ENCODE measurements around the gene ALOX15B.
A peak's percentile ranks its signal among the peaks of the same experiment; 100 is the strongest.

Gene ALOX15B

DNA sequence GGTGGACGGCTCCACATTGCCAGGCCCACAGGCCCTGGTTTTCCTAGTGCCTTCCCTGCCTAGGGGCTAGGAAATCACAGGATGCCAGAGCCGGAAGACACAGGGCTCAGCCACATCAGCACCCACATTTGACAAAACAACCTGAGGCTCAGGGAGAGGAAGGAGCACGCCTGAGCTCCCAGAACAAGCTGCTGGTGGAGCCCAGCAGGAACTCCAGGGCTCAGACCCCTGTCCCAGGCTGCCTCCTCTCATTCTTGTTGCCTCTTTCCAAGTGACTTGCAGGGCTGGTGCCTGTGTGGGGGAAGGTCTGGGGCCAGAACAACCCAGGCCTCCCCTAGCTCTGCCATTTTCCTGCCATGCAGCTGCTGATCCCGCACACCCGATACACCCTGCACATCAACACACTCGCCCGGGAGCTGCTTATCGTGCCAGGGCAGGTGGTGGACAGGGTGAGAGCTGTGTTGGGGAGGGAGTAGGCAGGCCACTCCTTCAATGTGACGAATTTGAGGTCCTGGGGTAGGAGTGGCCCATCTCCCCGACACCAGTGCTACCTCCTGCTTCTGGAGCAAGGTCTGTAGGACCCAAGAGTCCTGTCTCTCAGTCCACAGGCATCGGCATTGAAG is 7.6 kb downstream of the ALOX15B start:
- Mint-ChIP-seq H3K27me3 (peaks cover 41% of the 10 kb centered on the region), H3K4me1 (no peaks in the 10 kb centered on the region), H3K4me3 (no peak overlapping the region), H3K36me3 (no peaks in the 10 kb centered on the region), H3K27ac (no peak overlapping the region), H3K9me3 (no peaks in the 10 kb centered on the region)
- ATAC-seq, result no peak

DNA sequence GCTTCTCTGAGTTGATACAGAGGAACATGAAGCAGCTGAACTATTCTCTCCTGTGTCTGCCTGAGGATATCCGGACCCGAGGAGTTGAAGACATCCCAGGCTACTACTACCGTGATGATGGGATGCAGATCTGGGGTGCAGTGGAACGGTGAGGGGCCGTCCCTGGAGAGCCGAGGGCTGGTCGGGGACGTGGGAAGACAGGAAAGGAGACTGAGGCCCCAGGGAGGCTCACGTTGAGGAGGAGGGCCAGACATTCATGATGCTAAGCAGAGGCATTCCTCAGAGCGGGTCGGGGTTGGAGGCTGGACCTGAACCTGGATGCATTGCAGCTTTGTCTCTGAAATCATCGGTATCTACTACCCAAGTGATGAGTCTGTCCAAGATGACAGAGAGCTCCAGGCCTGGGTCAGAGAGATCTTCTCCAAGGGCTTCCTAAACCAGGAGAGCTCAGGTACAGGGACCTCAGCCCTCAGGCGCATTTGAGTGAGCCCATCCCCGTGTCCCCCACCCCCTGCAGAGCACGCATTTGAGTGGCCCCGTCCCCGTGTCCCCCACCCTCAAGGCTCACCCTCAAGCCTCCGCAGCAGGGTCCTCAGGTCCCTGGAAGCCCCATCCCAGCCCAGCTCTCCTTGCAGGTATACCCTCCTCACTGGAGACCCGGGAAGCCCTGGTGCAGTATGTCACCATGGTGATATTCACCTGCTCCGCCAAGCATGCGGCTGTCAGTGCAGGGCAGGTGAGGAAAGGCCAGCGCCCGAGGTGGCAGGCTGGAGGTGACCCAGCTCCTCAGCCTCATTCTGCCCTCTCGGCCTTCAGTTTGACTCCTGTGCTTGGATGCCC is 8.3 kb downstream of the ALOX15B start:
- Mint-ChIP-seq H3K27ac (no peak overlapping the region), H3K36me3 (no peaks in the 10 kb centered on the region), H3K4me3 (no peak overlapping the region), H3K4me1 (no peaks in the 10 kb centered on the region), H3K9me3 (no peaks in the 10 kb centered on the region), H3K27me3 (peaks cover 39% of the 10 kb centered on the region)
- no peak for ATAC-seq

DNA sequence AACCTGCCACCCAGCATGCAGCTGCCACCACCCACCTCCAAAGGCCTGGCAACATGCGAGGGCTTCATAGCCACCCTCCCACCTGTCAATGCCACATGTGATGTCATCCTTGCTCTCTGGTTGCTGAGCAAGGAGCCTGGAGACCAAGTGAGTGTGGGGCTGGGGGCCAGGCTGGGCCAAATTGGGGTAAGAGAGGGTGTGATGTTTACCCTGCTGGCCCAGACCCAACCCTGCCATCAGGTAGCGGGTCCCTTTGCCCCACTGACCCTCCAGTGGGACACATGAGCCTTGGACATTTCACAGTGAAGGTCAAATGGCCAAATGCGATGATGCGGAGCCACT is 8.9 kb downstream of the ALOX15B start:
- H3K27me3 Mint-ChIP-seq, result peaks cover 38% of the 10 kb centered on the region
- H3K36me3 Mint-ChIP-seq, result no peaks in the 10 kb centered on the region
- no peaks in the 10 kb centered on the region for H3K4me1 Mint-ChIP-seq
- no peak for ATAC-seq
- H3K4me3 Mint-ChIP-seq, result no peak overlapping the region
- H3K9me3 Mint-ChIP-seq, result no peaks in the 10 kb centered on the region
- no peak overlapping the region for H3K27ac Mint-ChIP-seq

DNA sequence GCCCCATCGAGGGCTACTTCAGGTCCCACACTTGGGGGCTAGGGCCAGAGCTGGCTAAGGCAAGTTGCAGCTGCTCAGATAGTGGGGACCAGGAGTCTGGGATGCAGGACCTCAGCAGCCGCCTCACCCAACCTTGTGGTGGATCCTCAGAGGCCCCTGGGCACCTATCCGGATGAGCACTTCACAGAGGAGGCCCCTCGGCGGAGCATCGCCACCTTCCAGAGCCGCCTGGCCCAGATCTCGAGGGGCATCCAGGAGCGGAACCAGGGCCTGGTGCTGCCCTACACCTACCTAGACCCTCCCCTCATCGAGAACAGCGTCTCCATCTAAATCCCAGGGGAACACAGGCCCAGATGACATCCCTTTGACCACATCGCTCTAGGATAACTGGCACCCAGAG is 9.4 kb downstream of the ALOX15B start:
- Mint-ChIP-seq H3K27ac (no peak overlapping the region), H3K9me3 (no peaks in the 10 kb centered on the region)
- ATAC-seq, result no peak

DNA sequence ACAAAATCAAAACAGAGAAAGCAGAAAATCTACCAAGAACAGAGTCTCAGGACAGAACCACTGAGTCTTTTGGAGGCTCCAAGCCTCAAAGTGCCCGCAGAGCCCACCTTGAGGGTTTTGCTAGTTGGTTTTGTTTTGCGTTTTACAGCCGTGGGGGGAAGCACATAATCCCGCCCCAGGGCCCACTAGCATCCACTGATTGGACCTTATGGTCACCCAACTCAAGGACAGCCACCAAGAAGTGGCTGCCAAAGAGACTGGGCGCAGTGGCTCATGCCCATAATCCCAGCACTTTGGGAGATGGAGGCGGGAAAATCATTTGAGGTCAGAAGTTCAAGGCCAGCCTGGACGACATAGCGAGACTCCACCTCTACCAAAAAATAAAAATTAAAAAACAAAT is 9.9 kb downstream of the ALOX15B start:
- Mint-ChIP-seq H3K4me3 (no peak overlapping the region), H3K9me3 (no peaks in the 10 kb centered on the region), H3K36me3 (no peaks in the 10 kb centered on the region), H3K27ac (no peak overlapping the region), H3K4me1 (no peaks in the 10 kb centered on the region), H3K27me3 (peaks cover 28% of the 10 kb centered on the region)
- ATAC-seq, result no peak

More for the DNA sequence above, 9.4 kb downstream of the ALOX15B start:
- Mint-ChIP-seq H3K27me3 (peaks cover 33% of the 10 kb centered on the region), H3K4me1 (no peaks in the 10 kb centered on the region), H3K4me3 (no peak overlapping the region), H3K36me3 (no peaks in the 10 kb centered on the region)

DNA sequence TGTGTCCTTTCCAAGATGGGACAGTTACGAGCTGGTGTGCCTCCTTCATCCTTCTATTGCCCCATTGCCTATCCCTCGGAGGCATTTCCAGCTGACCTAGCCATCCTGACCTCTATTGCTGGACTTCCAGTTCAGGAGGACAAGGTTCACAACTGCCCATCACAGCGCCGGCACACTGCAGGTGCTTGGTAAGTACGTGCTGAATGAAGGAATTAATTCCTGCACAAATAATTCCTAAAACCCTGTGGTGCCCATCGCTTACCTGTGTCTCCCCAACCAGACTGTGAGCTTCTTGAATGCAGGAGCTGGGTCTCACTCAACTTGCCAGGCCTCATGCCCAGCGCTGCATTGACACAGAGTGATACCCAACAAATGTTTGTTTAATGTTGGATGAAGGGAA is 13.0 kb downstream of the ALOX15B start:
- ATAC-seq, result no peak
- no peak overlapping the region for H3K4me3 Mint-ChIP-seq
- peaks cover 14% of the 10 kb centered on the region for H3K4me1 Mint-ChIP-seq
- peaks cover 2% of the 10 kb centered on the region for H3K27me3 Mint-ChIP-seq
- H3K27ac Mint-ChIP-seq, result no peak overlapping the region
- no peaks in the 10 kb centered on the region for H3K9me3 Mint-ChIP-seq
- H3K36me3 Mint-ChIP-seq, result no peaks in the 10 kb centered on the region

DNA sequence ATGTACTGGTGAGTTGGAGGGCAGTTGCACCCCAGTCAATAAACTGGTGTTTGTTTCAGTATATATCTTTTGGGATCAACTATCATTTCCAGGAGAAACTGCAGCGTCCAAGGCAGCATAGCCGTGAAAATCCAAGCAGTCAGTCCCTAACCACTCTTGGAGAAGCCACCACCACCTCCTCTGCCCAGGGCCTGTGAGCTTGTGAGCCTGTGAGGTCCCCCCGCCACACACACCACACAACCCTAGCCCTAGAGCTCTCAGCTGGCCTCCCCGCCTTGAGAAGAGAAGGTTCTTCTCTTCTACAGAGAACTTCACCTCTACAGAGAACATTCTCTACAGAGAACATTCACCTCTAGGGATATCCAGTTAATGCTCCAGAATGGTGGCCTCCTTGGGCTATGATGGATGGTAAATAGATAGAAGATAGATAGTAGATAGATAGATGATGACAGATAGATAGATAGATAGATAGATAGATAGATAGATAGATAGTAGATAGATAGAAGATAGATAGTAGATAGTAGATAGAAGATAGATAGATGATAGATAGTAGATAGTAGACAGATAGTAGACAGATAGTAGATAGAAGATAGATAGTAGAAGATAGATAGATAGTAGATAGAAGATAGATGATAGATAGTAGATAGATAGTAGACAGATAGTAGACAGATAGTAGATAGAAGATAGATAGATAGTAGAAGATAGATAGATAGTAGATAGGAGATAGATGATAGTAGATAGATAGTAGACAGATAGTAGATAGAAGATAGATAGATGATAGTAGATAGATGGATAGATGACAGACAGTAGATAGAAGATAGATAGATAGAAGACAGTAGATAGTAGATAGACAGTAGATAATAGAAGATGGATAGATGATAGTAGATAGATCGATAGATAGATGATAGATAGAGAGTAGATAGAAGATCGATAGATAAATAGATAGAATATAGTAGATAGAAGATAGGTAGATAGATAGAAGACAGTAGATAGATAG is 13.7 kb downstream of the ALOX15B start:
- H3K27me3 Mint-ChIP-seq, result no peaks in the 10 kb centered on the region
- peaks cover 21% of the 10 kb centered on the region for H3K4me1 Mint-ChIP-seq
- no peak for ATAC-seq
- no peaks in the 10 kb centered on the region for H3K9me3 Mint-ChIP-seq
- H3K4me3 Mint-ChIP-seq, result no peak overlapping the region
- H3K36me3 Mint-ChIP-seq, result no peaks in the 10 kb centered on the region
- H3K27ac Mint-ChIP-seq, result no peak overlapping the region

DNA sequence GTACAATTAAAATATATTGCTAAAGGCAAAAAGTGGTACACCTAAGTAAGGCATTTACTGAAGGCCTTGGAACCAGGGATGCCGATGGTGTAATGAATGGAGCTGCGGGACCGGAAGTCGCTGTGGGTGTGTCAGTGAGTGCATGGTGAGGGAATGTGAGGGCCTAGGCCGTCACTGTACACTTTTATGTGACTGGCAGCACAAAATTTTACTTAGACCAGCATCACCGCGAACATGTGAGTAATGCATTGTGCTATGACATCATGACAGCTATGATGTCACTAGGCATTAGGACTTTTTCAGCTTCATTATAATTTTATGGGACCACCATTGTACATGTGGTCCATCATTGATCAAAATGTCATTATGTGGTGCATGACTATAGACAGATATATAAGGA is 14.7 kb downstream of the ALOX15B start:
- Mint-ChIP-seq H3K36me3 (no peaks in the 10 kb centered on the region), H3K9me3 (no peaks in the 10 kb centered on the region), H3K27me3 (no peaks in the 10 kb centered on the region), H3K4me3 (no peak overlapping the region), H3K4me1 (peaks cover 22% of the 10 kb centered on the region), H3K27ac (no peak overlapping the region)
- ATAC-seq, result no peak

DNA sequence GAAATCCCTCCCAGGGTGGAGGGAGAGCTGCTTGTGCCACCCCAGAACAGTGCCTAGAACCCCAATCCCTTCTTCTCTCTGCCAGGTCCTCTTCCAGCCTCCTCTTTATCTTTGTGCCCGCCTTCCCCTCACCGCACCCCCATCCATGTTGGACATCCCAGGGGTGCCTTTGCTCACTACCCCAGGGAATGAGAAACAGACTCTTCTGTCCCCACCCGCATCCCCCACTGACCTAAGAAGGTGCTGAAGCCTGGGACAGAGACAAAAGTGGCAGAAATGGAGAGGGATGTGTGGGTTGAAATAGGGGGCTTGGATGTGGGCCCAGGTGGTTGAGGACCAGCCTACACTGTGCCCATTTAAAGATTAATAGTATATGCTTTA is 17.0 kb downstream of the ALOX15B start:
- Mint-ChIP-seq H3K4me3 (no peak overlapping the region), H3K36me3 (no peaks in the 10 kb centered on the region), H3K4me1 (peaks cover 22% of the 10 kb centered on the region), H3K9me3 (no peaks in the 10 kb centered on the region), H3K27ac (peak overlapping the region; percentile 53), H3K27me3 (peaks cover 8% of the 10 kb centered on the region)
- no peak for ATAC-seq

DNA sequence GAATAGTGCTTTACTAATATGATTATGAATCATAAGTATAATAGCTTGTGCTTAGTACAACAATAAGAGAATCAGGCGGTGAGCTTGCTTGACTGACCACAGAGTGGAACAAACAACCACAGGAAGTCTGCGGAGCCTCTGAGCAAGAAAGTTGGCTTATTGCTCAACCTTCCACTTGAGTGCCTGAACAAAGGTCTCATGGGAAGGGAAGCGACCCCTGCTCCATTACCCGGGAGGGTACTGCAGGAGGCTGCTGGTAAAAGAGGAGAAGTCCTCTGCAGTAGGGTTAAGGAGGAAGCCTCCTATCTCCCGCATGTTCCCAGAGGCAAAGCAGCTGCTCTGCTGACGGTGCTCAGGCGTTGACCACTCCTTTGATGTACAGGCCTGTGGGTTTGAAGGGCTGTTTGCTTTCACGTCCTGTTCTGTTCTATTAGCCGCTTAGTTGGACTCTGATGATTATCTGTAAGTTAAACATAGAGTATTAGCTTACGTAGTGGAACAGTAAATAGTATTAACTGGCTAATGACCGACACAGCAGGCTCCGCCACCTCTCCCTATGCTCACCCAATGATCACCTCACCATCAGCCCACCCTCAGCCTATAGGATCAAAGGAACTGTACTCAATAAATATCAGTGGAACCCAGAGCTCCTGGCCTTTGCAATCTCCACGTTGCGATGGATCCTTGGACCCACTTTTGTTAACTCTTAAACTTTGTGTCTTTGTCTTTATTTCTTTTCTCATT is 17.5 kb downstream of the ALOX15B start:
- Mint-ChIP-seq H3K9me3 (no peaks in the 10 kb centered on the region), H3K27me3 (peaks cover 12% of the 10 kb centered on the region), H3K36me3 (no peaks in the 10 kb centered on the region), H3K4me3 (peak overlapping the region; percentile 10), H3K4me1 (peaks cover 22% of the 10 kb centered on the region), H3K27ac (peak overlapping the region; percentile 53)
- ATAC-seq, result peak; percentile 88

DNA sequence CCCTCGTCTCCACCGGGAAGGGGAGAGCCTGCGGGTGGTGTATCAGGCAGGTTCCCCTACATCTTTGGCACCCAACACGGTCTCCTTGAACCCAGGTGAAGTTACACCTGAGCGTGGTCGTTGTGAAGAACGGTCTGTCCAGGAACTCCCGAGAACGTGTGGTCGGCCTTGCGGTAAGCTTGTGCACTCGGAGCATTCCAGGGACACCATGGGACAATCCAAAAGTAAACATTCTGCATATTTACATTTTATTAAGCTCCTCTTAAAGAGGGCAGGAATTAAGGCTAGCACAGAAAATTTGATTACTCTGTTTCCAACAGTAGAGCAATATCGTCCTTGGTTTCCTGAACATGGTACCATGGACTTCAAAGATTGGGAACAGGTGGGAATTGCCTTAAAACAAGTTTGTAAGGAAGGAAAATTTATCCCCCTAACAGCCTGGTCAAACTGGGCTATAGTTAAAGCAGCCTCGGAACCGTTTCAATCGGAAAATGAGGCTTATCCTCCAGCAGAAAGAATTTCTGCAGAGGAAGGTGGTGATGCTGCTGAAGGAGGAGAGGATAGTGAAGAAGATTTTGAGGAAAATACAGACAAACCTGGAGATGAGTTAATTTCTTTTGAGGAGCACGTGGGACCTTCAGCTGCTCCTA is 18.2 kb downstream of the ALOX15B start:
- Mint-ChIP-seq H3K4me3 (no peak overlapping the region), H3K27me3 (peaks cover 18% of the 10 kb centered on the region), H3K9me3 (no peaks in the 10 kb centered on the region), H3K27ac (peak overlapping the region; percentile 53), H3K36me3 (no peaks in the 10 kb centered on the region), H3K4me1 (peaks cover 22% of the 10 kb centered on the region)
- ATAC-seq, result no peak

DNA sequence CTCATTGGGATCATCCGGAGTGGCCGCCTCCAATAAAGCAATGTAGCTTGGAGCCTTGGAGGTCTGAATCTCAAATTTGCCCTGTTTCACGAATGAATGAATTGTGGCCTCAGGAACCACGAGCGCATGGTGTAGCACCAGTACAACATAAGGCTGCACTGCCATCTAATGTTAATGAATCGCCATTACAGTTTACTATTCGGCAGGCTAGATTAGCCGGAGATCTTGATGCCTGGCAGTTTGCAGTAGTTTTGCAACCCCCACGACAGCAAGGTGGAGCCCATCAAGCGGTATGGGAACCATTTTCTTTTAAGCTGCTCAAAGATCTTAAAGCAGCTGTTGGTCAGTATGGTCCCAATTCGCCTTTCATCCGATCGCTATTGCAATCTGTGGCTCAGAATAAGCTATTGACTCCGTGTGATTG is 18.8 kb downstream of the ALOX15B start:
- Mint-ChIP-seq H3K27ac (peak overlapping the region; percentile 53), H3K4me1 (peaks cover 22% of the 10 kb centered on the region), H3K9me3 (no peaks in the 10 kb centered on the region), H3K4me3 (no peak overlapping the region), H3K36me3 (no peaks in the 10 kb centered on the region), H3K27me3 (peaks cover 24% of the 10 kb centered on the region)
- peak; percentile 84 for ATAC-seq

DNA sequence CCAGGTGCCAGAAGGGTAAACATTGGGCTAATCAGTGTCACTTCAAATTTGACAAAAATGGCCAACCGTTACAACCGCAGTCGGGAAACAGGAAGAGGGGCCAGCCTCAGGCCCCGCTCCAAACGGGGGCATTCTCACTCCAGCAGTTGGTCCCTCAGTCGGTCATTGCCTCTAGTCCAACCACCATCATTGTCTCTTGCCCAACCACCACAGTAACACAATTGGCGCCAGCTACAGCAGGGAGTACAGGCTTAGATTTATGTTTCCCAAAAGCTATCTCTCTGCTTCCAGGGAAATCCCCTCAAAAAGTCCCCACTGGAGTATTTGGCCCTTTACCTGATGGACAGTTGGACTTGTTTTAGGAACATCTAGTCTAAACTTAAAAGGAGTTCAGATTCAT is 20.3 kb downstream of the ALOX15B start:
- Mint-ChIP-seq H3K27ac (no peak overlapping the region), H3K4me3 (no peak overlapping the region)

DNA sequence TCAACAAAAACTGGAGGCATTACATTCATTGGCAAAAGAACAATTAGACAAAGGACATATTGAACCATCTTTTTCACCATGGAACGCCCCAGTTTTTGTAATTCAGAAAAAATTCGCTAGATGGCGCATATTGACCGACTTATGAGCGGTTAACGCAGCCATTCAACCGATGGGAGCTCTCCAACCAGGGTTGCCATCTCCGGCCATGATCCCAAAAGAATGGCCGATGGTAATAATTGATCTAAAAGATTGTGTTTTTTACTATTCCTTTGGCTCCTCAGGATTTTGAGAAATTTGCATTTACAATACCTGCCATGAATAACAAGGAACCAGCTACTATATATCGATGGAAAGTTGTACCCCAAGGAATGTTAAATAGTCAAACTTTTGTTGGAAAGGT is 21.4 kb downstream of the ALOX15B start:
- Mint-ChIP-seq H3K9me3 (no peaks in the 10 kb centered on the region), H3K36me3 (no peaks in the 10 kb centered on the region), H3K4me3 (no peak overlapping the region), H3K4me1 (peaks cover 22% of the 10 kb centered on the region), H3K27ac (no peak overlapping the region), H3K27me3 (peaks cover 44% of the 10 kb centered on the region)
- ATAC-seq, result no peak

More for the DNA sequence above, 20.3 kb downstream of the ALOX15B start:
- H3K36me3 Mint-ChIP-seq, result no peaks in the 10 kb centered on the region
- peaks cover 22% of the 10 kb centered on the region for H3K4me1 Mint-ChIP-seq
- H3K27me3 Mint-ChIP-seq, result peaks cover 38% of the 10 kb centered on the region
- no peak for ATAC-seq
- H3K9me3 Mint-ChIP-seq, result no peaks in the 10 kb centered on the region

Measured in stimulated activated memory B cell treated with anti-CD40 and anti-IgM and Interleukin-4, amounts not matched to agents 10 μg/mL and 1 μg/mL and 100 μg/mL, for 72 hours (primary cell).